ENCODE results near the gene CDCA5.

The CDCA5 gene

GRCh38 chr11:65107751-65108468 lies 24.1 kb upstream of the CDCA5 start:
- DNase-seq (ENCODE audit: low read depth in 2 of 2) = no peak

GRCh38 chr11:65107078-65107477 lies 23.2 kb upstream of the CDCA5 start:
- no peak for DNase-seq (ENCODE audit: low read depth in 2 of 2)

- DNase-seq (ENCODE audit: low read depth in 2 of 2) = no peak
Measured at GRCh38 chr11:65104628-65105027, 20.8 kb upstream of the CDCA5 start.

GRCh38 chr11:65103476-65103875 lies 19.6 kb upstream of the CDCA5 start:
- no peak for DNase-seq (ENCODE audit: low read depth in 2 of 2)

GRCh38 chr11:65102142-65103095 lies 18.6 kb upstream of the CDCA5 start:
- DNase-seq (ENCODE audit: low read depth in 2 of 2) = no peak

- no peak for DNase-seq (ENCODE audit: low read depth in 2 of 2)
Measured at GRCh38 chr11:65100674-65101350, 17.0 kb upstream of the CDCA5 start.

- no peak for DNase-seq (ENCODE audit: low read depth in 2 of 2)
Measured at GRCh38 chr11:65096926-65097325, 13.1 kb upstream of the CDCA5 start.

- DNase-seq (ENCODE audit: low read depth in 2 of 2) = peak; percentile 73 to 76
Measured at GRCh38 chr11:65095974-65096806, 12.3 kb upstream of the CDCA5 start, which contains the start of gene VPS51. Gene VPS51 (plus strand): TSS chr11:65096214. CDS start chr11:65096251, 37 bp downstream.

- DNase-seq (ENCODE audit: low read depth in 2 of 2) = no peak
Measured at GRCh38 chr11:65095427-65095826, 11.6 kb upstream of the CDCA5 start.

- DNase-seq (ENCODE audit: low read depth in 2 of 2) = no peak
Measured at GRCh38 chr11:65090628-65091027, 6.8 kb upstream of the CDCA5 start.

- DNase-seq (ENCODE audit: low read depth in 2 of 2) = no peak
Measured at GRCh38 chr11:65089621-65090020, 5.8 kb upstream of the CDCA5 start.

GRCh38 chr11:65087827-65088226 lies 4.0 kb upstream of the CDCA5 start:
- DNase-seq (ENCODE audit: low read depth in 2 of 2) = no peak

GRCh38 chr11:65087216-65087615 lies 3.4 kb upstream of the CDCA5 start:
- DNase-seq (ENCODE audit: low read depth in 2 of 2) = no peak

- DNase-seq (ENCODE audit: low read depth in 2 of 2) = no peak
Measured at GRCh38 chr11:65086809-65087208, 3.0 kb upstream of the CDCA5 start.

GRCh38 chr11:65085446-65085845 lies 1.6 kb upstream of the CDCA5 start:
- no peak for DNase-seq (ENCODE audit: low read depth in 2 of 2)

- DNase-seq (ENCODE audit: low read depth in 2 of 2) = no peak
Measured at GRCh38 chr11:65084598-65085375, 947 bp upstream of the CDCA5 start.

- DNase-seq (ENCODE audit: low read depth in 2 of 2) = no peak
Measured at GRCh38 chr11:65083134-65083833, 556 bp downstream of the CDCA5 start.

GRCh38 chr11:65078786-65079342 lies 5.0 kb downstream of the CDCA5 start:
- no peak for DNase-seq (ENCODE audit: low read depth in 2 of 2)

- peak; percentile 55 to 74 for DNase-seq (ENCODE audit: low read depth in 2 of 2)
Measured at GRCh38 chr11:65078151-65078550, 5.7 kb downstream of the CDCA5 start.

- DNase-seq (ENCODE audit: low read depth in 2 of 2) = no peak
Measured at GRCh38 chr11:65077451-65077850, 6.4 kb downstream of the CDCA5 start.
